Measurements from ENCODE around the gene LENG8. TPM values are rescaled to one million over a fixed set of nuclear protein-coding genes. Genes with fewer than 3 reads are reported as not detected.
A peak's percentile ranks its signal among the peaks of the same experiment; 100 is the strongest.

Gene LENG8
- total and polyA plus RNA-seq, 4 donors, result 39.4 to 336 (median 220) TPM

GRCh38 chr19:54460230-54461005, 11.4 kb downstream of the LENG8 start:
- ATAC-seq (ENCODE audit: low FRiP score) (no peak), DNase-seq (peak in 1 of 2 donors; percentile 66)
- H3K4me3 ChIP-seq (ENCODE audit: low read length in 2 of 2), result no peak overlapping the region
- H3K4me1 ChIP-seq (ENCODE audit: control insufficient read depth in 1 of 2, insufficient read depth in 2 of 2, low read length in 2 of 2), result no peaks in the 10 kb centered on the region
- H3K27ac ChIP-seq (ENCODE audit: low read depth in 1 of 2, low read length in 2 of 2), result no peak overlapping the region
- intact Hi-C loops (cut with DNase I), result loop anchor here in 1 of 2 donors (10.0 kb wide), 1 partner anchor 1664 kb away; the partner anchor contains the start of gene ZNF787
- H3K9me3 ChIP-seq (ENCODE audit: control insufficient read depth, low read length), result no peaks in the 10 kb centered on the region
- H3K27me3 ChIP-seq (ENCODE audit: control insufficient read depth in 1 of 2, insufficient read depth in 2 of 2, low read length in 1 of 2), result no peaks in the 10 kb centered on the region
- 78 to 80% methylated on average over 27 to 39 of the region's 39 CpGs for WGBS, 2 donors
- H3K36me3 ChIP-seq (ENCODE audit: control insufficient read depth in 1 of 2, insufficient read depth in 2 of 2, low read length in 1 of 2), result peaks cover 0 to 31% of the 10 kb centered on the region in 2 donors

GRCh38 chr19:54461210-54461609, 12.2 kb downstream of the LENG8 start:
- H3K36me3 ChIP-seq (ENCODE audit: control insufficient read depth in 1 of 2, insufficient read depth in 2 of 2, low read length in 1 of 2), result peaks cover 0 to 28% of the 10 kb centered on the region in 2 donors
- intact Hi-C loops (cut with DNase I), result loop anchor here in 1 of 2 donors (10.0 kb wide), 1 partner anchor 1664 kb away; the partner anchor contains the start of gene ZNF787

GRCh38 chr19:54461613-54462012, 12.6 kb downstream of the LENG8 start:
- intact Hi-C loops (cut with DNase I), result loop anchor here in 1 of 2 donors (10.0 kb wide), 1 partner anchor 1663 kb away; the partner anchor contains the start of gene ZNF787
- no peak for DNase-seq
- Histone ChIP-seq H3K36me3 (ENCODE audit: control insufficient read depth in 1 of 2, insufficient read depth in 2 of 2, low read length in 1 of 2) (peaks cover 0 to 24% of the 10 kb centered on the region in 2 donors), H3K4me1 (ENCODE audit: control insufficient read depth in 1 of 2, insufficient read depth in 2 of 2, low read length in 2 of 2) (no peaks in the 10 kb centered on the region), H3K4me3 (ENCODE audit: low read length in 2 of 2) (no peak overlapping the region), H3K27me3 (ENCODE audit: control insufficient read depth in 1 of 2, insufficient read depth in 2 of 2, low read length in 1 of 2) (no peaks in the 10 kb centered on the region), H3K27ac (ENCODE audit: low read depth in 1 of 2, low read length in 2 of 2) (no peak overlapping the region), H3K9me3 (ENCODE audit: control insufficient read depth, low read length) (no peaks in the 10 kb centered on the region)
- WGBS, 2 donors, result 48 to 52% methylated on average over 3 of the region's 3 CpGs
- no peak for ATAC-seq (ENCODE audit: low FRiP score)

More at GRCh38 chr19:54461210-54461609, 12.2 kb downstream of the LENG8 start:
- Histone ChIP-seq H3K27ac (ENCODE audit: low read depth in 1 of 2, low read length in 2 of 2) (no peak overlapping the region), H3K9me3 (ENCODE audit: control insufficient read depth, low read length) (no peaks in the 10 kb centered on the region), H3K27me3 (ENCODE audit: control insufficient read depth in 1 of 2, insufficient read depth in 2 of 2, low read length in 1 of 2) (no peaks in the 10 kb centered on the region), H3K4me1 (ENCODE audit: control insufficient read depth in 1 of 2, insufficient read depth in 2 of 2, low read length in 2 of 2) (no peaks in the 10 kb centered on the region), H3K4me3 (ENCODE audit: low read length in 2 of 2) (no peak overlapping the region)
- 77 to 79% methylated on average over 20 to 27 of the region's 27 CpGs for WGBS, 2 donors
- DNase-seq (peak in 1 of 2 donors; percentile 79), ATAC-seq (ENCODE audit: low FRiP score) (no peak)

GRCh38 chr19:54462047-54462654, 13.2 kb downstream of the LENG8 start:
- Histone ChIP-seq H3K36me3 (ENCODE audit: control insufficient read depth in 1 of 2, insufficient read depth in 2 of 2, low read length in 1 of 2) (peaks cover 0 to 20% of the 10 kb centered on the region in 2 donors), H3K9me3 (ENCODE audit: control insufficient read depth, low read length) (no peaks in the 10 kb centered on the region), H3K27ac (ENCODE audit: low read depth in 1 of 2, low read length in 2 of 2) (peak overlapping the region in 1 of 2 donors; percentile 98), H3K27me3 (ENCODE audit: control insufficient read depth in 1 of 2, insufficient read depth in 2 of 2, low read length in 1 of 2) (no peaks in the 10 kb centered on the region), H3K4me3 (ENCODE audit: low read length in 2 of 2) (no peak overlapping the region), H3K4me1 (ENCODE audit: control insufficient read depth in 1 of 2, insufficient read depth in 2 of 2, low read length in 2 of 2) (no peaks in the 10 kb centered on the region)
- DNase-seq (peak in 1 of 2 donors; percentile 53), ATAC-seq (ENCODE audit: low FRiP score) (no peak)
- 65 to 66% methylated on average over 13 to 15 of the region's 15 CpGs for WGBS, 2 donors
- intact Hi-C loops (cut with DNase I), result loop anchor here in 1 of 2 donors (10.0 kb wide), 1 partner anchor 1663 kb away; the partner anchor contains the start of gene ZNF787

- Histone ChIP-seq H3K4me1 (ENCODE audit: control insufficient read depth in 1 of 2, insufficient read depth in 2 of 2, low read length in 2 of 2) (no peaks in the 10 kb centered on the region), H3K4me3 (ENCODE audit: low read length in 2 of 2) (peak overlapping the region; percentile 6 to 44), H3K36me3 (ENCODE audit: control insufficient read depth in 1 of 2, insufficient read depth in 2 of 2, low read length in 1 of 2) (peaks cover 0 to 17% of the 10 kb centered on the region in 2 donors), H3K27ac (ENCODE audit: low read depth in 1 of 2, low read length in 2 of 2) (peak overlapping the region; percentile 12 to 98), H3K9me3 (ENCODE audit: control insufficient read depth, low read length) (no peaks in the 10 kb centered on the region), H3K27me3 (ENCODE audit: control insufficient read depth in 1 of 2, insufficient read depth in 2 of 2, low read length in 1 of 2) (no peaks in the 10 kb centered on the region)
- peak; percentile 84 to 92 for DNase-seq
- 3 to 4% methylated on average over 72 to 91 of the region's 91 CpGs for WGBS, 2 donors
- intact Hi-C loops (cut with DNase I), result loop anchor here in 1 of 2 donors (1.0 to 10.0 kb wide), 2 partner anchors 14 to 1662 kb away; partner anchors contain the start of genes LENG8 and ZNF787
- ATAC-seq (ENCODE audit: low FRiP score), result peak; percentile 70
Observed at GRCh38 chr19:54462655-54463530, 13.9 kb downstream of the LENG8 start.

- H3K4me1 ChIP-seq (ENCODE audit: control insufficient read depth in 1 of 2, insufficient read depth in 2 of 2, low read length in 2 of 2), result no peaks in the 10 kb centered on the region
- WGBS, 2 donors, result 1% methylated on average over 39 to 41 of the region's 41 CpGs
Observed at GRCh38 chr19:54463531-54464043, 14.6 kb downstream of the LENG8 start, which contains the start of gene LENG9. Gene LENG9 (minus strand): TSS chr19:54463778. CDS start chr19:54463526, 252 bp downstream.

GRCh38 chr19:54464044-54464629, 15.1 kb downstream of the LENG8 start:
- ATAC-seq (ENCODE audit: low FRiP score) (peak; percentile 64), DNase-seq (peak; percentile 90 to 92)
- Histone ChIP-seq H3K9me3 (ENCODE audit: control insufficient read depth, low read length) (no peaks in the 10 kb centered on the region), H3K4me3 (ENCODE audit: low read length in 2 of 2) (peak overlapping the region; percentile 39 to 47), H3K27ac (ENCODE audit: low read depth in 1 of 2, low read length in 2 of 2) (peak overlapping the region; percentile 62 to 87), H3K36me3 (ENCODE audit: control insufficient read depth in 1 of 2, insufficient read depth in 2 of 2, low read length in 1 of 2) (peaks cover 0 to 8% of the 10 kb centered on the region in 2 donors), H3K27me3 (ENCODE audit: control insufficient read depth in 1 of 2, insufficient read depth in 2 of 2, low read length in 1 of 2) (no peaks in the 10 kb centered on the region), H3K4me1 (ENCODE audit: control insufficient read depth in 1 of 2, insufficient read depth in 2 of 2, low read length in 2 of 2) (no peaks in the 10 kb centered on the region)
- intact Hi-C loops (cut with DNase I), result loop anchor here in 1 of 2 donors (10.0 kb wide), 1 partner anchor 1661 kb away; the partner anchor contains the start of gene ZNF787
- WGBS, 2 donors, result 0 to 1% methylated on average over 25 to 26 of the region's 26 CpGs

More at GRCh38 chr19:54463531-54464043, 14.6 kb downstream of the LENG8 start, which contains the start of gene LENG9:
- Histone ChIP-seq H3K27me3 (ENCODE audit: control insufficient read depth in 1 of 2, insufficient read depth in 2 of 2, low read length in 1 of 2) (no peaks in the 10 kb centered on the region), H3K9me3 (ENCODE audit: control insufficient read depth, low read length) (no peaks in the 10 kb centered on the region), H3K36me3 (ENCODE audit: control insufficient read depth in 1 of 2, insufficient read depth in 2 of 2, low read length in 1 of 2) (peaks cover 0 to 12% of the 10 kb centered on the region in 2 donors), H3K27ac (ENCODE audit: low read depth in 1 of 2, low read length in 2 of 2) (peak within 1 kb of the TSS; percentile 62 to 98), H3K4me3 (ENCODE audit: low read length in 2 of 2) (peak within 1 kb of the TSS; percentile 39 to 47)
- DNase-seq, result peak; percentile 99
- peak; percentile 87 for ATAC-seq (ENCODE audit: low FRiP score)
- intact Hi-C loops (cut with DNase I), result loop anchor here in 1 of 2 donors (1.0 to 10.0 kb wide), 2 partner anchors 14 to 1661 kb away; partner anchors contain the start of genes LENG8 and ZNF787
